Progenitor cell of endocrine pancreas (in vitro differentiated cells): ENCODE measurements around the gene MRPL28. TPM values are rescaled to one million over a fixed set of nuclear protein-coding genes. Genes with fewer than 3 reads are reported as not detected.

ENCODE experiments used
- DNase-seq: peaks from one replicate; pipeline ENCODE4 v3.0.0; 2021; ENCODE audit warnings: low spot score; ENCODE audit not compliant: unreplicated experiment
- H3K27ac Mint-ChIP-seq: 2 replicates; pipeline ENCODE4 v1.8.0; 2021; ENCODE audit warnings: mild to moderate bottlenecking, moderate library complexity, mixed read lengths
- H3K27me3 Mint-ChIP-seq: 2 replicates; pipeline ENCODE4 v1.8.0; 2021; ENCODE audit warnings: mixed read lengths
- H3K36me3 Mint-ChIP-seq: 2 replicates; pipeline ENCODE4 v1.8.0; 2022; ENCODE audit warnings: mixed read lengths; ENCODE audit not compliant: insufficient read depth
- H3K4me1 Mint-ChIP-seq: 2 replicates; pipeline ENCODE4 v1.8.0; 2021; ENCODE audit warnings: low read depth, mixed read lengths
- H3K4me3 Mint-ChIP-seq: 2 replicates; pipeline ENCODE4 v1.8.0; 2021; ENCODE audit warnings: low read depth, mild to moderate bottlenecking, moderate library complexity, mixed read lengths
- H3K9me3 Mint-ChIP-seq: 2 replicates; pipeline ENCODE4 v1.8.0; 2021; ENCODE audit warnings: low read depth, mixed read lengths
- total RNA-seq: library from RNA; stranded (reverse); gene quantifications from 2 replicates; pipeline ENCODE4 v1.2.1, GENCODE V29; 2021
- TF ChIP-seq, protein P1 (sequence below): fragments of 200-600 bp; sonication (generic); IDR thresholded peaks from one replicate; pipeline ENCODE4 v1.5.0; 2021; ENCODE audit warnings: antibody characterized with exemption, mild to moderate bottlenecking; ENCODE audit not compliant: unreplicated experiment

Gene MRPL28
- total RNA-seq, 1 donor from 2014 or later, result 82.7 TPM

DNA sequence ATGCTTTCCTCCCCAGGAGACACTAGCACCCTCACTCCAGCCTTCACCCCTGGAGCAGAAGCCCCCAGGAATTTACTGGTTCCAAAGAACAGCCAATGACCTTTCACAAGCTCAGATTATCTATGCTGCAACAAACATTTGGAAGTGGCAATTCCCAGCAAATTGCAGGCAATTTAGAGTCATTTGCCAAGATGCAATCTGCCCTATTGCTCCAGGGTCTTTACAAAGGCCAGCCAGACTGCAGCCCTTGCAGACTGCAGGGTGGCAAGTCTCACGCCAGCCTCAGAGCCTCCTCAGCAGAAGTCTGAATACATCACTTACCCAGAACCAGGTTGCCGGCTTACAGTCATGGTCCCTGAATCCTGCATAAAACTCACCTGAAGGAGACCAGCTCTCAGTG is 39.6 kb downstream of the MRPL28 start:
- H3K9me3 Mint-ChIP-seq, result no peaks in the 10 kb centered on the region
- no peak for DNase-seq
- H3K27ac Mint-ChIP-seq, result peak overlapping the region; percentile 49
- no peak overlapping the region for H3K4me3 Mint-ChIP-seq
- TF ChIP-seq, protein P1, sequence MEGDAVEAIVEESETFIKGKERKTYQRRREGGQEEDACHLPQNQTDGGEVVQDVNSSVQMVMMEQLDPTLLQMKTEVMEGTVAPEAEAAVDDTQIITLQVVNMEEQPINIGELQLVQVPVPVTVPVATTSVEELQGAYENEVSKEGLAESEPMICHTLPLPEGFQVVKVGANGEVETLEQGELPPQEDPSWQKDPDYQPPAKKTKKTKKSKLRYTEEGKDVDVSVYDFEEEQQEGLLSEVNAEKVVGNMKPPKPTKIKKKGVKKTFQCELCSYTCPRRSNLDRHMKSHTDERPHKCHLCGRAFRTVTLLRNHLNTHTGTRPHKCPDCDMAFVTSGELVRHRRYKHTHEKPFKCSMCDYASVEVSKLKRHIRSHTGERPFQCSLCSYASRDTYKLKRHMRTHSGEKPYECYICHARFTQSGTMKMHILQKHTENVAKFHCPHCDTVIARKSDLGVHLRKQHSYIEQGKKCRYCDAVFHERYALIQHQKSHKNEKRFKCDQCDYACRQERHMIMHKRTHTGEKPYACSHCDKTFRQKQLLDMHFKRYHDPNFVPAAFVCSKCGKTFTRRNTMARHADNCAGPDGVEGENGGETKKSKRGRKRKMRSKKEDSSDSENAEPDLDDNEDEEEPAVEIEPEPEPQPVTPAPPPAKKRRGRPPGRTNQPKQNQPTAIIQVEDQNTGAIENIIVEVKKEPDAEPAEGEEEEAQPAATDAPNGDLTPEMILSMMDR, result no peak
- peaks cover 1% of the 10 kb centered on the region for H3K36me3 Mint-ChIP-seq
- H3K27me3 Mint-ChIP-seq, result no peaks in the 10 kb centered on the region
- peaks cover 22% of the 10 kb centered on the region for H3K4me1 Mint-ChIP-seq

DNA sequence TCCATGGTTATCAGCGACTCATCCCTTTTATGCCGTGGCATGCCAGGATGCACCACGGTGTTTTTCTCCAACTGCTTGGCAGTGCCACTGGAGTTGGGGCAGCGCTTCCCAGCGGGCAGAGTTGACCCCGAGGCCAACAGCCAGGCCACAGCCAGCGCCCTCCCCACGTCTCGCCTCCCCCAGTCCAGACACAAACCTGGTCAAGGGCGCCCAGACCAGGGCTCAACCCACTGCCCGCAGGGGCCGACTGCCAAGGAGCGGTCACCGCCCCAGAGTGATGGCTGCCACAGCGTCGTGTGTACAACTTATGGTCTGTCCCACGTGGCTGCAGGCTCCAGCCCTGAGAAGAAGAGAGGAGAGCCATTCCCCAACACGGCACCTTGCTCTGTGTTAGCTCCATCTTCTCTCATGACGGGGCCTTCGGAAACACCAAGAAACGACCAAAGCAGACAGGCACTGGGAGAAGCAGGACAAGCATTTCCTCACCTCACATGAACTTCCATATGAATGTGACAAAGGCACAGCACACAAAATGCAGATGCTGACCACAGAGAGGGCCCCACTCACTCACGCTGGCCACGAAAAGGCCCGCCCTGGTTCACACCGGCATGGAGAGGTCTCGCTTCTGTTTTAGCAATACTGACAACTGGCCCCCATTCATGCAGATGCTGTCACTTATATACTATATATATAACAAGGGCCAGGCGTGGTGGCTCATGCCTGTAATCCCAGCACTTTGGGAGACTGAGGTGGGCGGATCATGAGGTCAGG is 44.8 kb downstream of the MRPL28 start:
- peaks cover 1% of the 10 kb centered on the region for H3K36me3 Mint-ChIP-seq
- H3K27ac Mint-ChIP-seq, result no peak overlapping the region
- DNase-seq, result no peak
- no peaks in the 10 kb centered on the region for H3K27me3 Mint-ChIP-seq
- H3K9me3 Mint-ChIP-seq, result no peaks in the 10 kb centered on the region
- TF ChIP-seq, protein P1, result no peak
- H3K4me1 Mint-ChIP-seq, result peaks cover 14% of the 10 kb centered on the region
- no peak overlapping the region for H3K4me3 Mint-ChIP-seq

DNA sequence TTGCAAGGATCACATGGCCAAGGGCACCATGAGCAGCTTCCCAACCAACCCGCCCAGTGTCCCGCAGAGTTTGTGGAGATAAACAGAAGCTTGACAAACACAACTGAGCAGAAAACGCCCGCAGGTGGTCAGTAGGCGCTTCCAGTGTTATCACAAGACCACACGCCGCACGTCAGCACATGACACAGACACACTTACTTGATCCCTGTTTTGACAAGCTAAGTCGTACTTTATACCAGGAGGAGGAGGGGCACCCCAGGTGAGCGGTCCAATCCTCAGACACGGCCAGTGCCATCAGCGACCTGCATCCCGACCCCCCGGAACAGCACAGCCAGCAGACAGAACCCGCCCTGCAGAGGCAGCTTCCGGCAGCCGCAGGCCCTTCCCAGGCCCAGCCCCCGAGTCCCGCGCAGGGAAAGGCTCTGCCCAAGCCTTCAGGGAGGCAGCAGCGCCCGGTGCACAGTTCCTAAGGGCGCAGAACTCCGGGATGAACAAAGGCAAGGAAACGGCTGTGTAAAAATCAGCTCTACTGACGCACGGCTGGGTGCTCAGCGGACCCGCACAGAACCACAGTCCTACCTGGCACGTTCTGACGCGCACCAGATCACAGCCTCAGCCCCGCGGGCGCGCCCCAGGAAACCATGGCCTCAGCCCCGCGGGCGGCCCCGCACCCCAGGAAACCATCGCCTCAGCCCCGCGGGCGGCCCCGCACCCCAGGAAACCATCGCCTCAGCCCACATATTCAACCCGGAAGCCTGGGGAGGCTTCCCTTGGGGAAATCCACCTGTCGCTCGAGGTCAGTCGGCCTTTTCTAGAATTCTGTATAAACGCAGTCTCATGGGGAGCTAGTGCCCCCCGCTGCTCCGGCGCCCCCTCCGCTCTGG is 45.6 kb downstream of the MRPL28 start:
- H3K36me3 Mint-ChIP-seq, result peaks cover 3% of the 10 kb centered on the region
- TF ChIP-seq, protein P1, result no peak
- H3K4me3 Mint-ChIP-seq, result no peak overlapping the region
- no peaks in the 10 kb centered on the region for H3K9me3 Mint-ChIP-seq
- H3K4me1 Mint-ChIP-seq, result peaks cover 11% of the 10 kb centered on the region
- DNase-seq, result no peak
- no peak overlapping the region for H3K27ac Mint-ChIP-seq
- no peaks in the 10 kb centered on the region for H3K27me3 Mint-ChIP-seq

DNA sequence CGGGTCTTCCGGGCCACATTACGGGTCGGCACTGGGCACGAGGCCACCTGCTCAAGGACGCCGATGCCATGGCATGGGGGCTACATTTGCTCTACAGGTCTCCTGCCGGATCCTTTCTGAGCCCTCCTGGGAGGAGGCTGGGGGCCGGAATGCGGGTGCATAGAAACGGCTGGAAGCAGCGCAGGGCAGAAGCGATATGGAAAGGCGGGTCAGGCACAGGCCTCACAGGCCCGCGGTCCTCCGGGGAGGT is 46.2 kb downstream of the MRPL28 start:
- no peaks in the 10 kb centered on the region for H3K9me3 Mint-ChIP-seq
- no peak for DNase-seq
- H3K4me1 Mint-ChIP-seq, result peaks cover 11% of the 10 kb centered on the region
- no peak overlapping the region for H3K27ac Mint-ChIP-seq
- H3K27me3 Mint-ChIP-seq, result no peaks in the 10 kb centered on the region
- no peak overlapping the region for H3K4me3 Mint-ChIP-seq
- TF ChIP-seq, protein P1, result no peak
- peaks cover 3% of the 10 kb centered on the region for H3K36me3 Mint-ChIP-seq

DNA sequence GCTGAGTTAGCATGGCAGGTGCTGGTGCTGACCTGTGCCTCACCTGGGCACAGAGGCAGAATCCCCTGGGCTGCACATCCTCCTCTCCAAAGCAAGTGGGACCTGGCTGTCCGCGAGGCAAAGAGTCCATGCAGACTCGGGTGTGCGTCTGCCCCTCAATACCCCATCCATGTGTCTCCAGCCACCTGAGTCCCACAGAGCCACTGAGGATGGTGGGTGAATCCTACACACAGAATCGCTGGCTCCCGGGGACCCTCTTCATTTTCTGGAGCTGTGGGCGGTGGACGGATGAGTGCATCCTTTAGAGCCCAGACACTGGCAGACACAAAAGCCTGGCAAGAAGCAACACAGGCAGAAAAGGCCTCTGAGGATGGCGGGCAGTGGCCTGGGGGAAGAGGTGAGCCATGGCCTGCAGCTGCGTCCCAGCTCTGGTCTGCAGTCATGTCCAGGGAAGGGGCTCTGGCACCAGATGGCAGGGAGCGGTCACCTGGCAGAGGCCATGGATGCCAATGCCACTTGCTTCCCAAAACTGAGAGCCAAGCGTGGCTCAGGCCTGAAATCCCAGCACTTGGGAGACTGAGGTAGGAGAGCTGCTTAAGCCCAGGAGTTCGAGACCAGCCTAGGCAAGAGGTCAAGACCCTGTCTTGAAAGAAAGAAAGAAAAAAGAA is 47.7 kb downstream of the MRPL28 start:
- H3K4me1 Mint-ChIP-seq, result peaks cover 14% of the 10 kb centered on the region
- DNase-seq, result no peak
- H3K36me3 Mint-ChIP-seq, result peaks cover 3% of the 10 kb centered on the region
- no peak overlapping the region for H3K4me3 Mint-ChIP-seq
- no peaks in the 10 kb centered on the region for H3K27me3 Mint-ChIP-seq
- no peaks in the 10 kb centered on the region for H3K9me3 Mint-ChIP-seq
- H3K27ac Mint-ChIP-seq, result no peak overlapping the region
- TF ChIP-seq, protein P1, result no peak
